Measurements from ENCODE around the gene FNIP2.

Gene FNIP2

DNA sequence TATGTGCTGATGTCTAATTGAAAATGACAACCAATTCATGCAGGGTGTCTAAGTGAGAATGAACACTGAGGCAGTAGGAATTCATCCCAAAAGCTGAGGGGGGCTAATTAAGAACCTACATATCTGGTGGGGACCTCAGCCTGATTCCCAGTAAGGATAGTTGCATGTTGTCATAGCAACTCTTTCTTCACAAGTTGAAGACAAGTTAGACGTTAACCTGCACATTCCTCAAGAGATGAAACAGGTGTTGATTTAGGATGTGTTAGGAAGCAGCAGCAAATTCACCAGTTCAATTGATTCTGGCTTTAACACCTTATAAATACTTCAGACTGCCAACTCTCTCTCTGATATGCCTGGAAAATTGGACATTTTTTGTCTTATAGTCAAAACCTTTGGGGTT lies 7.3 kb downstream of the FNIP2 start:
- DNase-seq (ENCODE audit: insufficient read length, low spot score) (no peak), FAIRE-seq (no peak)
- TF ChIP-seq, protein P1, sequence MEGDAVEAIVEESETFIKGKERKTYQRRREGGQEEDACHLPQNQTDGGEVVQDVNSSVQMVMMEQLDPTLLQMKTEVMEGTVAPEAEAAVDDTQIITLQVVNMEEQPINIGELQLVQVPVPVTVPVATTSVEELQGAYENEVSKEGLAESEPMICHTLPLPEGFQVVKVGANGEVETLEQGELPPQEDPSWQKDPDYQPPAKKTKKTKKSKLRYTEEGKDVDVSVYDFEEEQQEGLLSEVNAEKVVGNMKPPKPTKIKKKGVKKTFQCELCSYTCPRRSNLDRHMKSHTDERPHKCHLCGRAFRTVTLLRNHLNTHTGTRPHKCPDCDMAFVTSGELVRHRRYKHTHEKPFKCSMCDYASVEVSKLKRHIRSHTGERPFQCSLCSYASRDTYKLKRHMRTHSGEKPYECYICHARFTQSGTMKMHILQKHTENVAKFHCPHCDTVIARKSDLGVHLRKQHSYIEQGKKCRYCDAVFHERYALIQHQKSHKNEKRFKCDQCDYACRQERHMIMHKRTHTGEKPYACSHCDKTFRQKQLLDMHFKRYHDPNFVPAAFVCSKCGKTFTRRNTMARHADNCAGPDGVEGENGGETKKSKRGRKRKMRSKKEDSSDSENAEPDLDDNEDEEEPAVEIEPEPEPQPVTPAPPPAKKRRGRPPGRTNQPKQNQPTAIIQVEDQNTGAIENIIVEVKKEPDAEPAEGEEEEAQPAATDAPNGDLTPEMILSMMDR (IDR thresholded peaks at IDR 0.05; ENCODE audit: insufficient read depth, missing control alignments), result no peak

DNA sequence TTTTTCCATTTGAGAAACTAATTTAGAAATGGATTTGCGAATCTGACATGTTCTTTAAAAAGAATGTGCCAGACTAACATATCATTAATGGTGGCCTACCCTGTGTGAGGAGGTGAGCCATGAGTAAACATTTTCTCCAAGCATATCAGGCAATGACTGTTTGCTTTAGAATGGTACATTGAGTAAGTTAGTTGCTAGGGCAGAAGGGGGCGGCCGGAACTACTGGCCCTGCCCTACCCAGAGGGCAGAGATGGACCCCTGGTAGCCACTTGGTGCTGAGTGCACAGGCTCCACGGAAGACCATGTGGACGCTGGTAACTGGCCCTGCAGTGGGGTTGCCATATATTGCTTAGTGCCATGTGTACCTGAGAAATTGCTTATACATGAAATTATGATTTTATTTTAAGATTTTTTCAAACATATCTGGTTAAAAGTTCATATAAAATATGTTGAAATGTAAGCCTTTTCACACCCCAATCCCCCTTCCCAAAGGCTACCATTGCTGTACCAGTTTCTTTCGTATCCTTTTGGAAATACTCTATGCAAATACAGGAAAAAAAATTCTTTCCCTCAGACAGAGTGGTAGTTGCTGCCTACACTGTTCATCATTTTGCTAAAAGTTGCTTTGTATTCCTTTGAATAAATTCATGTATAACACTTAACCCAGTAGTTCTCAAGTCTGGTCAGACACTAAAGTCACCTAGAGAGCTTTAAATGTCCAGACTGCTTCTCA lies 8.8 kb downstream of the FNIP2 start:
- DNase-seq (ENCODE audit: insufficient read length, low spot score) (no peak), FAIRE-seq (no peak)
- TF ChIP-seq, protein P1 (IDR thresholded peaks at IDR 0.05; ENCODE audit: insufficient read depth, missing control alignments), result no peak

DNA sequence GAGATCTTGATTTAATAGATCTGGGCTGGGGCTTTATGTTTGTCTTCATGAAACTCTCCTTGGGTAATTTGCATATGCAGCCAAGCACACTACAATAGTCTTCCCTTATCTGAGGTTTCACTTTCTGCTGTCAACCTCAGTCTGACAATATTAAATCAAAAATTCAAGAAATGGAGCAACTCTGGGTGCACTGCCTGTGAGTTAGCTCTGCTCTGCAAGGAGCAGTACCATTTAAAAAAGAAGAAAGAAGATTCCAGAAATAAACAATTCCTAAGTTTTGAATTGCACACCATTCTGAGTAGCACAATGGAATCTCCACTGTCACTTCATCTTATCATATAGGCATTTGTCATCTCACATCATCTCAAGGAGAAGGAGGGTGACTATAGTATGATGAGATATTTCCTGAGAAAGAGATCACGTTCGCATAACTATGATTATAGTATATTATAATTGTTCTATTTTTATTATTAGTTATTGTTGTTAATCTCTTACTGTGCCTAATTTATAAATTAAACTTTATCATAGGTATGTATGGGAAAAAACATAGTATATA lies 9.4 kb downstream of the FNIP2 start:
- TF ChIP-seq, protein P1 (IDR thresholded peaks at IDR 0.05; ENCODE audit: insufficient read depth, missing control alignments), result no peak
- DNase-seq (ENCODE audit: insufficient read length, low spot score), result no peak

DNA sequence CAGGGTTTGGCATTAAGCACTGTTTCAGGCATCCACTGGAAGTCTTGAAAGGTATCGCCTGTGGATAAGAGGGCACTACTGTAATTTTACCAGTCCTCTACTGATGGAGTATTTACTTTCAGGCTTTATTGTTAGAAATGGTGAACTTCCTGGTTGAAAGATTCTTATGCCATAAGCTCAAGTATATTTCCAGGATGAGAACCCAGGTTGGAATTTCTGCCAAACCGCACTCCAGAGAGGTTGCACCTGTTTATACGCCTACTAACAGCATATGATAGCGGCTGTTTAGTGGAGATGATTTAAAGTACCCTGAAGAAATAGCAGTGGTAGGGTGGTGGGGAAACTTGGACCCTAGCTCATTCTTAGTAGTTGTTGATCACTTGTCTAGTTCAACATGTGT lies 9.9 kb downstream of the FNIP2 start:
- DNase-seq (ENCODE audit: insufficient read length, low spot score) (no peak), FAIRE-seq (no peak)
- TF ChIP-seq, protein P1 (IDR thresholded peaks at IDR 0.05; ENCODE audit: insufficient read depth, missing control alignments), result no peak

More for the DNA sequence above, 9.4 kb downstream of the FNIP2 start:
- FAIRE-seq, result no peak

DNA sequence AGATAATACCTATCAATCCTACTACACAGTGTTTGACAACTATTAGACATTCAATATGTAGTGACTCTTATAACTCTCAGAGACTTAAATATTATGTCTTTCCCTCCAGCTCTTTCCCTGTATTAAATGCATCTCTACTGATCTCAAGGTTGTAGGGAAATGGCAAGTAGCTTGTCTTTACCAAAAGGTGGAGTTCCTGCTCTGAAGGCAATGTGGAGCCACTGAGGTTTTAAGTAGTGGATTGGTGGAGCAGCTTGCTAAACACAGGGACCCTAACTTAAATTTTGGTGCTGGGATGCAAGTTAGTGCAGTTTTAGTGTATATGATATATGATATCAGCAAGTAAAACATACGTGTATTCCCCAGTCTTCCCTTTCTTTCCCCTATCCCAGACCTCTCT lies 13.1 kb downstream of the FNIP2 start:
- DNase-seq (ENCODE audit: insufficient read length, low spot score) (no peak), FAIRE-seq (peak; percentile 38)
- TF ChIP-seq, protein P1 (IDR thresholded peaks at IDR 0.05; ENCODE audit: insufficient read depth, missing control alignments), result no peak

DNA sequence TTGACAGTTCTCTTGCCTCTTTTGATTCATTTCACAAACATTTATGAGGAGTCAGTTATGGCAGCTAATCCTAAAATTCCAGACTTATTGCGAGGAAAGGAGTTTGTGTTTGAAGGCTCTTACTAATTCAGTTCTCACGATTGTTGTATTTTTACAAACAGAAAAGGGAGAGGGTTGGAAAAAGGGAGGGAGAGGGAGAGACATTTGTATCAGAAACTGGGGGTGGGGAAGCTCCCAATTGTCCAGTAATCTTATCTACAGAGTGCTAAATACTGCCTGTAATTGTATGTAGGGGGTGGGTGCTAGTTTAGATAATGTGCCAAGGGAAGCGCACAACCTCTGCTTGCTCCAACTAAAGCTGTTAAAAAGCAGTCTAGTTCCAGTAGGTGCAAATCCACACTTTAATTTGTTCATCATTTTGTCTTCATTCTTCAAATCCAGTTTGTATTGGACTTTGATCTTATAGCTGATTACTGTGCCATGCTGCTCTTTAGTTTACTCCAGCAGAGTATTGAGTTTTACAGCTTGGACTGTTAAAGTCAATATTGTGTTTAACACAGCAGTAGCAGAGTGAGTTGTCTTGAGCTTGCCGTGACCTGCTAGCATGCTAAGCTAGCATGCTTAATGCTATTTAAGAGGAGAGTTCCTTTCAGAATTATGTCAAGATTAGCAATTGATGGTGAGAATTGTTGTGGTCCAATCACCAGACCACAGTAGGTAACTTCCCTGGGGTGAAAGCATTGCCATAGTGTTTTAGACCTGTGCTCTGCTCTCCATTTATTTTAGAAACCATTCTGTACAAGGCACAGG lies 13.9 kb downstream of the FNIP2 start:
- TF ChIP-seq, protein P1 (IDR thresholded peaks at IDR 0.05; ENCODE audit: insufficient read depth, missing control alignments), result no peak
- DNase-seq (ENCODE audit: insufficient read length, low spot score), result no peak
- peak; percentile 35 for FAIRE-seq

Data from D721Med (cell line).